Neural progenitor cell (in vitro differentiated cells): ENCODE measurements around the gene ARHGAP28. TPM values are rescaled to one million over a fixed set of nuclear protein-coding genes. Genes with fewer than 3 reads are reported as not detected.
"Not testable (repeated sequence)": the region's sequence is repeated elsewhere in the genome, so short reads cannot be mapped to it uniquely, and the experiment has no call there.

Experiments used
- DNase-seq: peaks from one replicate; pipeline ENCODE4 v3.0.0-alpha.2; 2016; ENCODE audit warnings: low spot score
- H2AFZ ChIP-seq: fragments of 200-600 bp; sonication (generic); replicated peaks from 2 replicates; pipeline ENCODE4 v1.6.1; 2016; ENCODE audit warnings: antibody characterized with exemption
- H3F3A ChIP-seq: fragments of 200-600 bp; sonication (generic); 2 replicates; pipeline ENCODE4 v1.6.1; 2016; ENCODE audit warnings: antibody characterized with exemption, low read depth
- H3K27ac ChIP-seq: fragments of 200-600 bp; sonication (generic); 2 replicates; pipeline ENCODE4 v1.5.1; 2016; ENCODE audit warnings: mild to moderate bottlenecking
- H3K27me3 ChIP-seq: fragments of 200-600 bp; sonication (generic); 2 replicates; pipeline ENCODE4 v1.6.1; 2016; ENCODE audit warnings: mild to moderate bottlenecking, moderate library complexity
- H3K36me3 ChIP-seq: fragments of 200-600 bp; sonication (generic); 2 replicates; pipeline ENCODE4 v1.5.1; 2016
- H3K4me1 ChIP-seq: fragments of 200-600 bp; sonication (generic); 2 replicates; pipeline ENCODE4 v1.6.1; 2016; ENCODE audit warnings: mixed run types
- H3K4me2 ChIP-seq: fragments of 200-600 bp; sonication (generic); 2 replicates; pipeline ENCODE4 v1.6.1; 2016
- H3K4me3 ChIP-seq: fragments of 200-600 bp; sonication (generic); 2 replicates; pipeline ENCODE4 v1.5.1; 2016
- H3K79me2 ChIP-seq: fragments of 200-600 bp; sonication (generic); 2 replicates; pipeline ENCODE4 v1.6.1; 2016; ENCODE audit warnings: low read depth
- H3K9ac ChIP-seq: fragments of 200-600 bp; sonication (generic); 2 replicates; pipeline ENCODE4 v1.6.1; 2016
- H3K9me3 ChIP-seq: fragments of 200-600 bp; sonication (generic); 2 replicates; pipeline ENCODE4 v1.5.1; 2016; ENCODE audit warnings: low read depth
- H4K20me1 ChIP-seq: fragments of 200-600 bp; sonication (generic); 2 replicates; pipeline ENCODE4 v1.6.1; 2016; ENCODE audit warnings: low read depth
- H3K27ac Mint-ChIP-seq: 3 replicates; pipeline ENCODE4 v1.8.0; 2021; ENCODE audit warnings: mixed read lengths
- H3K27me3 Mint-ChIP-seq: 2 replicates; pipeline ENCODE4 v1.8.0; 2022; ENCODE audit warnings: low read depth, mild to moderate bottlenecking, inconsistent platforms, moderate library complexity, mixed read lengths; ENCODE audit not compliant: insufficient read depth
- H3K36me3 Mint-ChIP-seq: 3 replicates; pipeline ENCODE4 v1.8.0; 2021; ENCODE audit warnings: mixed read lengths
- H3K4me1 Mint-ChIP-seq: 3 replicates; pipeline ENCODE4 v1.8.0; 2021; ENCODE audit warnings: mixed read lengths
- H3K4me3 Mint-ChIP-seq: 3 replicates; pipeline ENCODE4 v1.8.0; 2021; ENCODE audit warnings: mild to moderate bottlenecking, moderate library complexity, mixed read lengths
- H3K9me3 Mint-ChIP-seq: 3 replicates; pipeline ENCODE4 v1.8.0; 2020; ENCODE audit warnings: mixed read lengths
- EZH2 ChIP-seq: fragments of 200-600 bp; sonication (generic); IDR thresholded peaks from 2 replicates; pipeline ENCODE4 v1.6.1; 2017; ENCODE audit warnings: antibody characterized with exemption, mild to moderate bottlenecking, moderate library complexity
- EZH2phosphoT487 ChIP-seq: fragments of 200-600 bp; sonication (generic); IDR thresholded peaks from 2 replicates; pipeline ENCODE4 v1.6.1; 2017; ENCODE audit warnings: antibody characterized with exemption
- total RNA-seq: library from RNA; depleted of rRNA; stranded (reverse); fragments of >200 nt; gene quantifications from 2 replicates; pipeline ENCODE4 v1.2.3, GENCODE V29; 2015; ENCODE audit warnings: low replicate concordance
- TF ChIP-seq, protein P1 (sequence below): fragments of 200-600 bp; sonication (generic); IDR thresholded peaks from 2 replicates; pipeline ENCODE4 v1.5.1; 2017; ENCODE audit warnings: antibody characterized with exemption, mild to moderate bottlenecking

The ARHGAP28 gene
- total RNA-seq, 1 donor from 2014 or later: 25.7 TPM

DNA sequence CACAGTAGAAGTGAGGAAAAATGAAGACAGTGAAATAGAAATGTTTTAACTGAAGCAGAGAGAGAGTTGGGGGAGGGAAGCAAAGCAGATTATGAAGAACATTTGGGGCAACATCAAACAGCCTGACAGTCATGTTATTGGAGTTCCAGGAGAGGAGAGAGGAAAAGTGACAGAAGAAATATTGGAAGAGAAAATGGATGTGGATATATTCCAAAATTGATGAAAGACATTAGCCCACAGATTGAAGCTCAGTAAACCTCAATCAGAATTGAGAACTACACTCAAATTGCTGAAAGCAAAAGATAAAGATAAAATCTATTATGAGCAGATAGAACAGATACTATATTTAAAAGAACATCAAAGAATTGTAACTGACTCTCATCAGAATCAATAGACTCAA is 90.8 kb downstream of the ARHGAP28 start:
- TF ChIP-seq, protein P1, sequence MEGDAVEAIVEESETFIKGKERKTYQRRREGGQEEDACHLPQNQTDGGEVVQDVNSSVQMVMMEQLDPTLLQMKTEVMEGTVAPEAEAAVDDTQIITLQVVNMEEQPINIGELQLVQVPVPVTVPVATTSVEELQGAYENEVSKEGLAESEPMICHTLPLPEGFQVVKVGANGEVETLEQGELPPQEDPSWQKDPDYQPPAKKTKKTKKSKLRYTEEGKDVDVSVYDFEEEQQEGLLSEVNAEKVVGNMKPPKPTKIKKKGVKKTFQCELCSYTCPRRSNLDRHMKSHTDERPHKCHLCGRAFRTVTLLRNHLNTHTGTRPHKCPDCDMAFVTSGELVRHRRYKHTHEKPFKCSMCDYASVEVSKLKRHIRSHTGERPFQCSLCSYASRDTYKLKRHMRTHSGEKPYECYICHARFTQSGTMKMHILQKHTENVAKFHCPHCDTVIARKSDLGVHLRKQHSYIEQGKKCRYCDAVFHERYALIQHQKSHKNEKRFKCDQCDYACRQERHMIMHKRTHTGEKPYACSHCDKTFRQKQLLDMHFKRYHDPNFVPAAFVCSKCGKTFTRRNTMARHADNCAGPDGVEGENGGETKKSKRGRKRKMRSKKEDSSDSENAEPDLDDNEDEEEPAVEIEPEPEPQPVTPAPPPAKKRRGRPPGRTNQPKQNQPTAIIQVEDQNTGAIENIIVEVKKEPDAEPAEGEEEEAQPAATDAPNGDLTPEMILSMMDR: no peak
- TF ChIP-seq EZH2phosphoT487 (no peak), EZH2 (no peak)
- Histone ChIP-seq H3K9ac (no peak overlapping the region), H2AFZ (no peak overlapping the region), H3K4me3 (no peak overlapping the region), H4K20me1 (no peaks in the 10 kb centered on the region), H3K36me3 (no peaks in the 10 kb centered on the region), H3K27ac (no peak overlapping the region), H3K4me1 (peaks cover 3% of the 10 kb centered on the region), H3K9me3 (no peaks in the 10 kb centered on the region), H3F3A (no peaks in the 10 kb centered on the region), H3K4me2 (no peak overlapping the region), H3K79me2 (no peaks in the 10 kb centered on the region), H3K27me3 (no peaks in the 10 kb centered on the region)
- no peak overlapping the region for H3K27ac Mint-ChIP-seq
- H3K9me3 Mint-ChIP-seq: peaks cover 20% of the 10 kb centered on the region
- H3K36me3 Mint-ChIP-seq: peaks cover 14% of the 10 kb centered on the region
- H3K4me3 Mint-ChIP-seq: no peak overlapping the region
- H3K27me3 Mint-ChIP-seq: no peaks in the 10 kb centered on the region
- no peaks in the 10 kb centered on the region for H3K4me1 Mint-ChIP-seq
- DNase-seq: no peak

DNA sequence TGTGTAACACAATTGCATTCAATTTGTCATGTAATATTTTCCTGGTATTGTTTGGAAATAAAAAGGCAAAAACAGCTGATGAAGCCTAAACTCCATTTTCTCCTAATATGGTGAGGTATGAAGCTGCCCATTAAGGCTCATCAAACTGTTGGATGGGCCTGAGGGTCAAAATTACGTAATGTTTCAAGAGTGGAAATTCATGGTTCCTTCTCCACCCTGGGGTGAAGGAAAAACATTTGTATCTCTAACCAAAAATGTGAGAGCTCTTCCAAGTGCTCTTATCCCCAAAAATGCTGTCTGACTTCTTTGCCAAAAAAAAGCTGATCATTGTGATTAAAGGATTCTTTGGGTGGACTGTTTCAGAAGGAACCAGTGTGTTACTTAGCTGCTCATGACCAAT is 91.8 kb downstream of the ARHGAP28 start:
- no peak overlapping the region for H3K27ac ChIP-seq
- H3K79me2 ChIP-seq: no peaks in the 10 kb centered on the region
- no peak overlapping the region for H3K27ac Mint-ChIP-seq
- no peaks in the 10 kb centered on the region for H3K4me1 ChIP-seq
- H3K4me1 Mint-ChIP-seq: no peaks in the 10 kb centered on the region
- H3K9me3 Mint-ChIP-seq: peaks cover 25% of the 10 kb centered on the region
- H3K4me2 ChIP-seq: no peak overlapping the region
- H3K36me3 Mint-ChIP-seq: peaks cover 21% of the 10 kb centered on the region
- H3K27me3 ChIP-seq: no peaks in the 10 kb centered on the region
- H3K4me3 ChIP-seq: no peak overlapping the region
- H3K4me3 Mint-ChIP-seq: no peak overlapping the region
- no peak overlapping the region for H3K9ac ChIP-seq
- no peaks in the 10 kb centered on the region for H4K20me1 ChIP-seq
- H3F3A ChIP-seq: no peaks in the 10 kb centered on the region
- TF ChIP-seq EZH2 (no peak), EZH2phosphoT487 (no peak)
- TF ChIP-seq, protein P1: no peak
- H3K9me3 ChIP-seq: no peaks in the 10 kb centered on the region
- H2AFZ ChIP-seq: no peak overlapping the region
- no peaks in the 10 kb centered on the region for H3K36me3 ChIP-seq
- H3K27me3 Mint-ChIP-seq: no peaks in the 10 kb centered on the region
- no peak for DNase-seq

DNA sequence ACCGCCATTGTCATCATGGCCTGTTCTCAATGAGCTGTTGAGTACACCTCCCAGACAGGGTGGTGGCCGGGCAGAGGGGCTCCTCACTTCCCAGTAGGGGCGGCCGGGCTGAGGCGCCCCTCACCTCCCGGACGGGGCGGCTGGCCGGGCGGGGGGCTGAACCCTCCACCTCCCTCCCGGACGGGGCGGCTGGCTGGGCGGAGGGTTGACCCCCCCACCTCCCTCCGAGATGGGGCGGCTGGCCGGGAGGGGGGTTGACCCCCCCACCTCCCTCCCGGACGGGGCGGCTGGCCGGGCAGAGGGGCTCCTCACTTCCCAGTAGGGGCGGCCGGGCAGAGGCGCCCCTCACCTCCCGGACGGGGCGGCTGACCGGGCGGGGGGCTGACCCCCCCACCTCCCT is 97.6 kb downstream of the ARHGAP28 start:
- H3F3A ChIP-seq, H3K79me2 ChIP-seq, DNase-seq, H3K27me3 Mint-ChIP-seq, H3K9me3 ChIP-seq, H3K4me3 ChIP-seq, H3K9ac ChIP-seq, H3K4me1 ChIP-seq, H3K4me2 ChIP-seq, H3K27ac Mint-ChIP-seq, H3K4me3 Mint-ChIP-seq, H3K36me3 ChIP-seq, H3K4me1 Mint-ChIP-seq, H3K27ac ChIP-seq, H2AFZ ChIP-seq, H4K20me1 ChIP-seq, H3K27me3 ChIP-seq: not testable (repeated sequence)
- H3K9me3 Mint-ChIP-seq: peaks cover 39% of the 10 kb centered on the region
- H3K36me3 Mint-ChIP-seq: peaks cover 45% of the 10 kb centered on the region

DNA sequence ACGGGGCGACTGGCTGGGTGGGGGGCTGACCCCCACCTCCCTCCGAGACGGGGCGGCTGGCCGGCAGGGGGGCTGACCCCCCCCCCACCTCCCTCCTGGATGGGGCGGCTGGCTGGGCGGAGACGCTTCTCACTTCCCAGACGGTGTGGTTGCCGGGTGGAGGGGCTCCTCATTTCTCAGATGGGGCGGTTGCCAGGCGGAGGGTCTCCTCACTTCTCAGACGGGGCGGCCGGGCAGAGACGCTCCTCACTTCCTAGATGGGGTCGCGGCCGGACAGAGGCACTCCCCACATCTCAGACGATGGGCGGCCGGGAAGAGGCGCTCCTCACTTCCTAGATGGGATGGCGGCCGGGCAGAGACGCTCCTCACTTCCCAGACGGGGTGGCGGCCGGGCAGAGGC is 98.0 kb downstream of the ARHGAP28 start:
- H3K4me3 ChIP-seq, H3K27ac Mint-ChIP-seq, H3K27me3 Mint-ChIP-seq, H3K4me2 ChIP-seq, H3K36me3 ChIP-seq, H3K9ac ChIP-seq, H3K4me1 Mint-ChIP-seq, H2AFZ ChIP-seq, H3K79me2 ChIP-seq, H3K4me1 ChIP-seq, H3F3A ChIP-seq, H3K9me3 ChIP-seq, H3K27me3 ChIP-seq, H4K20me1 ChIP-seq, H3K4me3 Mint-ChIP-seq, H3K27ac ChIP-seq, DNase-seq: not testable (repeated sequence)
- H3K9me3 Mint-ChIP-seq: peaks cover 38% of the 10 kb centered on the region
- H3K36me3 Mint-ChIP-seq: peaks cover 45% of the 10 kb centered on the region
